Central memory CD4-positive, alpha-beta T cell (primary cell): ENCODE results near the gene IL6R.
"Not testable (repeated sequence)": the region's sequence is repeated elsewhere in the genome, so short reads cannot be mapped to it uniquely, and the experiment has no call there.

ENCODE experiments used
- DNase-seq: peaks from one replicate; pipeline ENCODE4 v3.0.0; 2022
- total RNA-seq, 3 experiments: gene quantifications; one replicate each; lab custom pipeline; 2026; lab: John Stamatoyannopoulos, UW

The IL6R gene
- 66.4 to 349 (median 303) reads per million in 3 experiments for total RNA-seq

- peak; percentile 81 for DNase-seq
Measured at GRCh38 chr1:154404984-154405746, at the start of gene IL6R. TSS of gene IL6R (plus strand) at chr1:154405343. CDS start at chr1:154405630, 287 bp downstream.

GRCh38 chr1:154358519-154358918 lies 46.6 kb upstream of the IL6R start:
- DNase-seq = no peak

GRCh38 chr1:154360288-154360687 lies 44.9 kb upstream of the IL6R start:
- DNase-seq = no peak

GRCh38 chr1:154360881-154361280 lies 44.3 kb upstream of the IL6R start:
- not testable (repeated sequence) for DNase-seq

- DNase-seq = no peak
Measured at GRCh38 chr1:154361357-154361756, 43.8 kb upstream of the IL6R start.

- no peak for DNase-seq
Measured at GRCh38 chr1:154371436-154371835, 33.7 kb upstream of the IL6R start.

- not testable (repeated sequence) for DNase-seq
Measured at GRCh38 chr1:154373777-154374357, 31.3 kb upstream of the IL6R start.

GRCh38 chr1:154379301-154379700 lies 25.8 kb upstream of the IL6R start:
- no peak for DNase-seq

- DNase-seq = no peak
Measured at GRCh38 chr1:154384650-154385489, 20.3 kb upstream of the IL6R start.

- peak; percentile 68 for DNase-seq
Measured at GRCh38 chr1:154386643-154387352, 18.3 kb upstream of the IL6R start.

- DNase-seq = no peak
Measured at GRCh38 chr1:154391086-154391770, 13.9 kb upstream of the IL6R start.

GRCh38 chr1:154398141-154398540 lies 7.0 kb upstream of the IL6R start:
- no peak for DNase-seq

- DNase-seq = no peak
Measured at GRCh38 chr1:154398678-154399077, 6.5 kb upstream of the IL6R start.

GRCh38 chr1:154400381-154400801 lies 4.8 kb upstream of the IL6R start:
- DNase-seq = no peak

- DNase-seq = no peak
Measured at GRCh38 chr1:154402409-154402921, 2.7 kb upstream of the IL6R start.

GRCh38 chr1:154403261-154403943 lies 1.7 kb upstream of the IL6R start:
- DNase-seq = peak; percentile 55

- no peak for DNase-seq
Measured at GRCh38 chr1:154403983-154404382, 1.2 kb upstream of the IL6R start.

GRCh38 chr1:154404511-154404931 lies 622 bp upstream of the IL6R start:
- no peak for DNase-seq

GRCh38 chr1:154405747-154406571 lies 816 bp downstream of the IL6R start:
- peak; percentile 25 for DNase-seq

- no peak for DNase-seq
Measured at GRCh38 chr1:154406572-154406879, 1.4 kb downstream of the IL6R start.

- DNase-seq = no peak
Measured at GRCh38 chr1:154406886-154407197, 1.7 kb downstream of the IL6R start.
